Pulmonary artery endothelial cell (primary cell): ENCODE measurements around the gene OCA2. TPM values are rescaled to one million over a fixed set of nuclear protein-coding genes. Genes with fewer than 3 reads are reported as not detected.
"Not testable (repeated sequence)": the region's sequence is repeated elsewhere in the genome, so short reads cannot be mapped to it uniquely, and the experiment has no call there.

Source experiments
- DNase-seq: peaks from one replicate; pipeline ENCODE4 v3.0.0-alpha.2; 2011; ENCODE audit warnings: low read depth, low spot score
- total RNA-seq: library from RNA; depleted of rRNA; stranded (reverse); fragments of >200 nt; gene quantifications from 2 replicates; pipeline ENCODE4 v1.2.3, GENCODE V29; 2014

OCA2 gene
- total RNA-seq, 1 donor from 2014 or later: not detected

GRCh38 chr15:27850050-27850449 is 249.1 kb downstream of the OCA2 start:
- DNase-seq: no peak

DNA sequence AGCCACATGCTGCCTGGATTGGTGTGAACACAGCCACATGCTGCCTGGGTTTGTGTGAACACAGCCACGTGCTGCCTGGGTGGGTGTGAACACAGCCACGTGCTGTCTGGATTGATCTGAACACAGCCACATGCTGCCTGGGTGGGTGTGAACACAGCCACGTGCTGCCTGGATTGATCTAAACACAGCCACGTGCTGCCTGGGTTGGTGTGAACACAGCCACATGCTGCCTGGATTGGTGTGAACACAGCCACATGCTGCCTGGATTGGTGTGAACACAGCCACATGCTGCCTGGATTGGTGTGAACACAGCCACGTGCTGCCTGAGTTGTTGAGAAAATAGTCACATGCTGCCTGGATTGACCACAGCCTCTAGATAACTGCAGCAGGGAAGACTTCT is 250.2 kb downstream of the OCA2 start:
- DNase-seq: not testable (repeated sequence)

GRCh38 chr15:27847775-27848710 is 251.1 kb downstream of the OCA2 start:
- DNase-seq: no peak

- DNase-seq: no peak
Observed at GRCh38 chr15:27846722-27847395, 252.3 kb downstream of the OCA2 start.

DNA sequence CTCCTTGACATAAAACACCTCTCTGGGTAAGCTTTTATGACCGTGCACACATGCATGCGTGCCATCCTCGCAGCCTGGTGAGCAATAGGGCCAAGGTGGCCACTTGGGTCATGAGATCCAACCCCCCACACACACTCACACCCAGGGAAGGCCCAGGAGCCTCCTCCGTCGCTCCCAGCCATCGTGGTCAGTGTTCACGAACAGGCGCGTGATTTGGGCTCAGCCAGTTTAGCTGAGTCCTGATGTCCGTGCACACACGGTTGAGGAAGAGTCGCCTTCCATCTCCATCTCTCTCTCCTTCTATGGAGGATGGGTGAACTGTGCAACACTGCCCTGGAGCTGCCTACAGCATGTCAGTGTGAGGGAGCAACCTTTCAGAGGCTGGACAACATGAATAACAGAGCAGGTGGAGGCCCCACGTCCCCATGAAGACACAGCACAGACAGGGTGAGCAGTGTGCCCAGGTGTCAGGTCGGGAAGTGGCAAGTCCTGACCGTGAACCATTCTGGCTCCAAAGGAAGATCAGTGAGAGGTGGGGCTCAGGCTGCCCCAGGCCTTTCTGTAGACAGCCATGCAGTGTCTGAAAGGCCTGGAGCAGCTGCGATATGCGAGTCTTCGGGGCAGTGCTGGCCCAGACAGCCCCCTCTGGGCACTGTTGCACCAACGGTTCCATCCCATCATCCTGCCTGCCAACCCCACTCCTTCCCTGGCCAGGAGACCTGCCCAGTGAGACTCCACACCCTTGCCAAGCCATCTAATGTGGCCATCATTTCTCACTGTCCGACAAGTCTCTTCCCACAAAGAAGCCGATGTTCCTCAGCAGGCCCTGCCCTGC is 253.4 kb downstream of the OCA2 start:
- no peak for DNase-seq

DNA sequence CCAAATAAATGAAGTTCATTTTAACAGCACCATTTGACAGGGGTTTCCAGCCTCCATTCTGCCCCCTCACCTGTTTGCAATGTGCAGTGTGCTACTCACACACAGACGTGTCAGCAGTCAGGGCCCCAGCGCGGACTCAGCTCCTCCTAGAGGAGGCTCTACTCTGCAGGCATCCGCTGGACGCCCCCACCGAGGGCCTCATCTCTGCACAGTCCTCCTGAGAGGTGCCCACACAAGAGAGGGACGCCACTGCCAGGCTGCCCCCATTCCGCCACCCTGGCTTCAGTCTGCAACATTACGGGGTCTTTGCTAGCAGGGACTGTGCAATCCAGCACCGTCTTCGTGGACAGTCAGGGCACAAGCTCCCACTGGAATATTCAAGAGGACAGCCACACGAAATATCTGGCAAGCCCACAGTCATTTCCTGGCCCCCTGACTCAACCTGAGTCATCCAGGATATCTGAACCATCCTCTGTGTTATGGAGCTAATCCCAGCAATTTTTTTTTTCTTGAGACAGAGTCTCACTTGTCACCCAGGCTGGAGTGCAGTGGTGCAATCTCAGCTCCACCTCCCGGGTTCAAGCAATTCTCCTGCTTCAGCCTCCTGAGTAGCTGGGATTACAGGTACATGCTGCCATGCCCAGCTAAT is 255.0 kb downstream of the OCA2 start:
- DNase-seq: no peak

DNA sequence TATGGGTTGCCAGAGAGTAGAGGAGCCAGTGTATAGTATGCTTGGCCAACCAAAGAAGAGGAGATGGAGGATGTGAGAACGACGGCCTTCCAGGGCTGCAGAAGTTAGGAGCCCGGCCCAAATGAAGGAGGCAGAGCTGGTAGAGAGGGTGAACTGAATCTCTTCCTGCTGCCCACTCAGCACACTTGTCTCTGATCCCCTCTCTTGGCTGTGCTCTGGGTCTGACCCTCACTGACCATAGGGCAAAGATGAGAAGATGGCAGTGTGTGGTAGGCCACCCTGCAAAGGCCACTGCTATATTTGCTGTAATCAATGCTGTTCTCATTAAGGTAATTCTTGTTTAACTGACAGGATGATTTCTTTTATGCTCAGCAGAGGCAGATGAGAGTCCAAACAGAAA is 256.0 kb downstream of the OCA2 start:
- no peak for DNase-seq

DNA sequence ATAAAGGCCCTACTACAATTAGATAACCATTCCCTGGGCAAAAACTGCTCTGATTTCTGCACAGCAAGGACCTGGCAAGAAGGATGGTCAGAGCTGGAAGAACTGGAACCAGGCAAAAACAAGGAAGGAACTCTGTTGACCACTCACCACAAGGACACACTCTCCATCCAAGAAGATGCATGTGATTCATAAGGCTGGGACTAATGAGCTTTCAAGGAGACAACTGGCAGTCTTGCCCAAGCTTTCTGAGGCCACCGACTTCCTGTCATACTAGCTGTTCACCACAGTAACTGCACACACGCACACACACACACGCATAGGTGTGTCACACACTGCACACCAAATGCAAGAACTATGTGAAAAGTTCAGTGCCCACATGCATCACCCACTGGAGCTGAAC is 256.6 kb downstream of the OCA2 start:
- DNase-seq: no peak

DNA sequence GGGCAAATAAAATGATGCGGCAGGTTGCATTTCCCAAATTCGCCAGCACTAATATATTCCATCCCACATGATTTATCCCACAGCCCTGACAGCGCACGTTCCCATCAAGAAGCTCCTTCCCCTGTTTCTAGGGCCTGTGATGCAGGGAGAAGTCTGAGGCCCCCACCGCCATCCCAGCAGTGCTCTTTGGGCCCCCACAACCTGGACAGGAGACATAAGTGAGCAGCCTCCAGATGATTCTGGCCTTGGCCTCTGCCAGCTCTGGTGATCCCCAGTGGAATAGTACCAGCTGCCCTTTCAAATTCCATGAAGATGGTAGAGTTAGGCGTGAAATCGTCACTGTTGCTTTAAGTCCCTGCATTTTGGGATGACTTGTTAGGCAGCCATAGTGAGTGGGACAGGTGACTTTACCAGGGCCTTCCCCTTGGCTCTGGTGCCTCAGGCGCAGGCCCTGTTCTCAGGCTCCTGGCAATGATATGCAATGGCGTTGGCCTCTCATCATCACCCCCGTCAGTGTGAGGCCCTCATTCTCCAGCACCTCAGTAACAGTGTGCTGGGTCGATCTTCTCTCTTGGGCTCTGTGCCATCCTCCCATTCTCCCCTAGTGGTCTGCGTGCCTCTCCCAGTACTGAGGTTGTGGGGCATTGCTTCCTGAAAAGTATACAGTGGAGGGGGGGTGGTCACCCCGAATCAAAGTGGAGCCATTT is 263.7 kb downstream of the OCA2 start:
- DNase-seq: no peak

GRCh38 chr15:27834684-27835083 is 264.4 kb downstream of the OCA2 start:
- no peak for DNase-seq

DNA sequence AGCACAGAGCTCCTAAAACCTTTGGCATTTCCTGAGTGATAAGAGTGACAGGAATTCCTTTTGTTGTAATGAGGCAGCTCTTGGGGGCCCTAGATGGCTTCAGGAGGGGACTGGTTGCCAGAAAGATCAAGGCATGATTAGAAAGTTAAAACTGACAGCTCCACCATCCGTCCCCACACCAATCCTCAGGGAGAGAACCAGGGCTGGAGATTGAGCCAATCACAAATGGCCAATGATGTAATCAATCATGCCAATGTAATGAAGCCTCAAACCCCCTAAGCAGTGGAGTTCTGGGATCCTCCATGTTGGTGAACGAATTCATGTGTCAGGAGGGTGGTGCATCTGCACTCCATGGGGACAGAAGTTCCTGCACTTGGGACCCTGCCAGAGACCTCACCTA is 265.1 kb downstream of the OCA2 start:
- no peak for DNase-seq

- no peak for DNase-seq
Observed at GRCh38 chr15:27833178-27833577, 265.9 kb downstream of the OCA2 start.

DNA sequence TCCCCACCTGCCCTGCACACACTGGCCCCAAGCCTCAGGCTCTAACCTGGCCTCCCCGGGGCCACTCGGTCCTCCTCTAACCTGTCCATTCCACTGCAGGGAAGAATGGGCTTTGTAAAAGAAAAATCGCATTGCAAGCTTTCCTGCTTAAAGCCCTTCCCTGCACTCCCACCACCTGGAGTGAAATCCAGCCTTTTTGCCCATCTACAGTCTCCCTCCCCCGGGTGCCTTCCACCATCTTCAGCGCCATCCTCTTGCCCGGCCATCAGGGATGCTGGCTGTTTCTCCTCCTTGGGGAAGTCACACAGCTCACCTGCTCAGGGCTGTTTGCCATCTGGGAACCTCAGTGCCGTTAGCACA is 266.9 kb downstream of the OCA2 start:
- no peak for DNase-seq

- DNase-seq: no peak
Observed at GRCh38 chr15:27831384-27832236, 267.5 kb downstream of the OCA2 start.

- no peak for DNase-seq
Observed at GRCh38 chr15:27828746-27829145, 270.4 kb downstream of the OCA2 start.

GRCh38 chr15:27826902-27827714 is 272.0 kb downstream of the OCA2 start:
- no peak for DNase-seq

GRCh38 chr15:27826411-27826810 is 272.7 kb downstream of the OCA2 start:
- DNase-seq: no peak

DNA sequence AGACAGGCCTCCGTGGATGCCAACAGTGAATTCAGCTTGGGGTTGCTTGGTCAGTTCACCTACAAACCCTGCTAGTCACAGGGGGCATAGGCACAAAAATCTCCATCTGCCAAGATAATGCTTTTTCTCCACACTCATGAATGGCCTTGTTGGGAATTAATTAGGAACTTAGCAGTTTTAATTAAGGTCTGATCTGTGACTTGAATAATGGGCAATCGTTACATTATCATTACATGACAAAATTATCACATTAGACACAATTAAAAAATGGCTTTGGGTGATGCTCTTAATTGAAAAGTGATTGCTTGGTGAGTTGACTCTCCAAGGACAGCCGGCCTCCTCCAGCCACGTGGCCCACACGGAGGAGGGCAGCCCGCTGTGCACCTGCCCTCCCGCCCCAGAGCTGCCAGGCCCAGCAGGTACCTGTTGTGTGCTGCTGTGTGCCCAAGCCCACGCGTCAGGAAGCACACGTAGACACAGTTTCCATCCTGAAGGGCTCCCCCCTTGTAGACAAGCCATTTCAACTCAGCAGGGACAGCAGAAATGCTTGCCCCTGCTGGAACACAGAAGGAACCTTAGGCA is 274.2 kb downstream of the OCA2 start:
- DNase-seq: no peak

DNA sequence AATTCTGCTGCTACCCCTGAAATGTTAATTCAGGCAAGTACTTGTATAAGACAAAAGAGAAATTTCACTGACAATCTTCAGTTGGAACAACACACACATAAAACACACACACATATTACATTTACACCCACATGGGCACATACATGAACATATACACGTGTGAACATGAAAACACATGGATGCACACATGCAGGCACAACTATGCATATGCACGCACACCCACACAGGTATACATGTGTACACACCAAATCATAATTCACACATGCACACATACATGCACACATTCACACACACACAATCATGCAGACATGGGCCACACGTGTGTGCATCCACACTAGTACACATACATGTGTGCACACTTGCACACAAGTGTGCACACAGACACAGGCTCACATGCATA is 277.8 kb downstream of the OCA2 start:
- DNase-seq: no peak
